Neural crest cell (in vitro differentiated cells): ENCODE measurements around the gene CASZ1. TPM values are rescaled to one million over a fixed set of nuclear protein-coding genes. Genes with fewer than 3 reads are reported as not detected.

Source experiments
- DNase-seq: peaks from one replicate; pipeline ENCODE4 v3.0.0; 2021; ENCODE audit warnings: low read depth, mixed read lengths, low spot score
- H3K27ac Mint-ChIP-seq: one replicate; pipeline ENCODE4 v1.8.0; 2021; ENCODE audit warnings: mild to moderate bottlenecking, mixed read lengths; ENCODE audit not compliant: unreplicated experiment
- H3K27me3 Mint-ChIP-seq: 2 replicates; pipeline ENCODE4 v1.8.0; 2021; ENCODE audit warnings: low read depth, mild to moderate bottlenecking, mixed read lengths
- H3K36me3 Mint-ChIP-seq: 2 replicates; pipeline ENCODE4 v1.8.0; 2021; ENCODE audit warnings: low read depth, mild to moderate bottlenecking, mixed read lengths
- H3K4me1 Mint-ChIP-seq: 2 replicates; pipeline ENCODE4 v1.8.0; 2021; ENCODE audit warnings: mixed read lengths
- H3K4me3 Mint-ChIP-seq: one replicate; pipeline ENCODE4 v1.8.0; 2021; ENCODE audit warnings: mild to moderate bottlenecking, mixed read lengths
- H3K9me3 Mint-ChIP-seq: 2 replicates; pipeline ENCODE4 v1.8.0; 2021; ENCODE audit warnings: mixed read lengths
- total RNA-seq: library from RNA; stranded (reverse); gene quantifications from 2 replicates; pipeline ENCODE4 v1.2.1, GENCODE V29; 2021
- TF ChIP-seq, protein P1 (sequence below): fragments of 200-600 bp; sonication (generic); conservative IDR thresholded peaks from 2 replicates; pipeline ENCODE4 v1.5.0; 2021; ENCODE audit warnings: antibody characterized with exemption, mild to moderate bottlenecking

Gene CASZ1
- total RNA-seq, 1 donor from 2014 or later, result 2.6 TPM

DNA sequence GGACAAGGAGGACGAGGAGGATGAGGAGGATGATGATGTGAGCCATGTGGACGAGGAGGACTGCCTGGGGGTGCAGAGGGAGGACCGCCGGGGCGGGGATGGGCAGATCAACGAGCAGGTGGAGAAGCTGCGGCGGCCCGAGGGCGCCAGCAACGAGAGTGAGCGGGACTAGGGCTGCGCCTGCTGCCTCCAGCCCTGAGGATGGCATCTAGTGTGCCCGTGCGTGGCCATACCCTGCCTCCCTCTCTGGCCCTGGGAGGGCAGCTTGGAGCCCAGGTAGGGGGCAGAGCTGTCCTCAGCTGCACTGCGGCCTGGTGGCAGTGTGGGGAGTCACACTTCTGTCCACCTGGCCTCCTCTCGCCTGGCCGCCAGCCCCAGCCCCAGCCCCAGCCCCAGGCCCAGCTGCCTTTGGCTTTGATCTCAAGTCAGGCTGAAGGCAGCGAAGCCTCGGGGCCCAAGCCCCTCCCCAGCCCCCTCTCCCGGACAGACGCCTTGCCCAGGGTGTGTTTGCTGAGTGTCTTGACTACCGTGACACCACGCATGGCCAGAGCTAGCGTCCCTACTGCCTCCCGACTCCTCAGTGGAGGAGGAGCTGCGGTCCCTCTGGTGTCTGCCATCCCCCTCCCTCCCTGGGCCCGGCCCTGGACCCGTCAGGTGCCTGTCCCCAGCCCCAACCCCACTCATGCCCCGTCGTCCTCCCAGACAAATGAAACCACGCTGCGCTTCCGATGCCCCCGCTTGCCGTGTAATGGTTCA is 166.5 kb downstream of the CASZ1 start:
- no peaks in the 10 kb centered on the region for H3K36me3 Mint-ChIP-seq
- H3K9me3 Mint-ChIP-seq, result no peaks in the 10 kb centered on the region
- H3K27me3 Mint-ChIP-seq, result peaks cover 3% of the 10 kb centered on the region
- no peak for DNase-seq
- H3K4me1 Mint-ChIP-seq, result peaks cover 6% of the 10 kb centered on the region
- TF ChIP-seq, protein P1, sequence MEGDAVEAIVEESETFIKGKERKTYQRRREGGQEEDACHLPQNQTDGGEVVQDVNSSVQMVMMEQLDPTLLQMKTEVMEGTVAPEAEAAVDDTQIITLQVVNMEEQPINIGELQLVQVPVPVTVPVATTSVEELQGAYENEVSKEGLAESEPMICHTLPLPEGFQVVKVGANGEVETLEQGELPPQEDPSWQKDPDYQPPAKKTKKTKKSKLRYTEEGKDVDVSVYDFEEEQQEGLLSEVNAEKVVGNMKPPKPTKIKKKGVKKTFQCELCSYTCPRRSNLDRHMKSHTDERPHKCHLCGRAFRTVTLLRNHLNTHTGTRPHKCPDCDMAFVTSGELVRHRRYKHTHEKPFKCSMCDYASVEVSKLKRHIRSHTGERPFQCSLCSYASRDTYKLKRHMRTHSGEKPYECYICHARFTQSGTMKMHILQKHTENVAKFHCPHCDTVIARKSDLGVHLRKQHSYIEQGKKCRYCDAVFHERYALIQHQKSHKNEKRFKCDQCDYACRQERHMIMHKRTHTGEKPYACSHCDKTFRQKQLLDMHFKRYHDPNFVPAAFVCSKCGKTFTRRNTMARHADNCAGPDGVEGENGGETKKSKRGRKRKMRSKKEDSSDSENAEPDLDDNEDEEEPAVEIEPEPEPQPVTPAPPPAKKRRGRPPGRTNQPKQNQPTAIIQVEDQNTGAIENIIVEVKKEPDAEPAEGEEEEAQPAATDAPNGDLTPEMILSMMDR, result no peak
- H3K27ac Mint-ChIP-seq, result no peak overlapping the region
- no peak overlapping the region for H3K4me3 Mint-ChIP-seq

GRCh38 chr1:10629091-10629815 is 167.2 kb downstream of the CASZ1 start:
- peaks cover 3% of the 10 kb centered on the region for H3K27me3 Mint-ChIP-seq
- no peaks in the 10 kb centered on the region for H3K9me3 Mint-ChIP-seq
- no peak overlapping the region for H3K27ac Mint-ChIP-seq
- no peak overlapping the region for H3K4me3 Mint-ChIP-seq
- peaks cover 6% of the 10 kb centered on the region for H3K4me1 Mint-ChIP-seq
- TF ChIP-seq, protein P1, result no peak
- DNase-seq, result no peak
- H3K36me3 Mint-ChIP-seq, result no peaks in the 10 kb centered on the region

DNA sequence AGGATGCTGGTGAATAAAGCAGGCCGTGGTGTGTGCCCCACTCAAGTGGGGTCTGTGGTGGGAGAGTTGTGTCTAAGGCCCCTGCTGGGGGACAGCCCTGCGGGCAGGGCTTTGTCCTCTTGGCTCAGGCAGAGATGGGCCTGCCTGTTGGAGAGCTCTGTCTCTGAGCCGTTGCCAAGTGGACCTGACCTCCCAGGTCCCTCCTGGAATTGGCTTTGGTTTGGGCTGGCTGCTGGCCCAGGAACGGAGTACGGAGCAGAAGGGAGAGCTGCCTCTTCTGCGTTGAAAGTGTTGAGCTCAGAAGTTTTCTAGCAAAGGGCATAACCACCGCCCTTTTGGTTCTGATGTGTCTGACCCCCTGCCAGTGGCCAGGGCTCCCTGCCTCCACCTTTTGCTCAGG is 167.8 kb downstream of the CASZ1 start:
- DNase-seq, result no peak
- Mint-ChIP-seq H3K4me1 (peaks cover 6% of the 10 kb centered on the region), H3K9me3 (no peaks in the 10 kb centered on the region), H3K27ac (no peak overlapping the region), H3K4me3 (no peak overlapping the region), H3K27me3 (peaks cover 3% of the 10 kb centered on the region), H3K36me3 (no peaks in the 10 kb centered on the region)
- TF ChIP-seq, protein P1, result no peak

DNA sequence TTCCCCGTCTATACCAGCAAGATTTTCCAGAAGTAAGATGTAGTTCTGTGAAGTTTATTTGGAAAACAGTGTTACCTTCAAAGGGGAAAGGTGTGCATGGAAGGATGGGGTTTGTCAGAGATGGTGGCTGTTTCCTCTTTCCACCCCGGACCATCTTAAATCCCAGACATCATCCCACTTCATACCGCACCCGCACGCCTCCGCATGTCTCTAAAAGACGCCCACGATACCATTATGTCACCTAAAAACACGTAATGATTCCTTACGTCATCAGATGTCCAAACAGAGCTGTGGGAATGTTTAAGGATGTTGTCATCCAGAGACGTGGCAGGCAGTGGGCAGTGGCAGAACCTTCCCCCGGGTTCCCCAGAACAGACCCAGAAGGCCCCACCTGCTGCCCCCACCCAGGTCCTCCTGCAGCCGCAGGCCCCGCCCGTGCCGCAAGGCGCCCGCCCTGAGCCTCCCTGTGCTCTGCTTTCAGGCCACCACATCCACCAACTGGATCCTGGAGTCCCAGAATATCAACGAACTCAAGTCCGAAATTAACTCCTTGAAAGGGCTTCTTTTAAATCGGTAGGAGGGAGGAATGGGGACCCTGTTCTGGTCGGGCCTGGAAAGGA is 169.5 kb downstream of the CASZ1 start:
- DNase-seq, result no peak
- H3K27me3 Mint-ChIP-seq, result peaks cover 1% of the 10 kb centered on the region
- peaks cover under 1% of the 10 kb centered on the region for H3K4me1 Mint-ChIP-seq
- no peak overlapping the region for H3K27ac Mint-ChIP-seq
- no peak overlapping the region for H3K4me3 Mint-ChIP-seq
- H3K36me3 Mint-ChIP-seq, result no peaks in the 10 kb centered on the region
- TF ChIP-seq, protein P1, result no peak
- no peaks in the 10 kb centered on the region for H3K9me3 Mint-ChIP-seq

GRCh38 chr1:10626131-10626731 is 170.2 kb downstream of the CASZ1 start:
- Mint-ChIP-seq H3K27ac (no peak overlapping the region), H3K36me3 (no peaks in the 10 kb centered on the region), H3K4me3 (no peak overlapping the region), H3K27me3 (no peaks in the 10 kb centered on the region), H3K9me3 (no peaks in the 10 kb centered on the region), H3K4me1 (no peaks in the 10 kb centered on the region)
- TF ChIP-seq, protein P1, result no peak
- DNase-seq, result no peak
